NB4 (cell line): Measurements from ENCODE around the gene BICDL1.

ENCODE experiments used
- MYC ChIP-seq: IDR thresholded peaks from 2 replicates; pipeline ENCODE4 v1.6.1; 2011; ENCODE audit warnings: low read depth, low read length
- POLR2A ChIP-seq: IDR thresholded peaks from 2 replicates; pipeline ENCODE4 v1.6.1; 2011; ENCODE audit warnings: mild to moderate bottlenecking; ENCODE audit not compliant: insufficient read length; ENCODE audit errors: extremely low read depth
- TF ChIP-seq, protein P1 (sequence below): IDR thresholded peaks from one replicate; pipeline ENCODE4 v1.5.1; 2012; ENCODE audit warnings: low read depth, low read length
- TF ChIP-seq, protein P2 (sequence below): IDR thresholded peaks from 2 replicates; pipeline ENCODE4 v1.6.1; 2011; ENCODE audit warnings: low read depth, low read length

DNA sequence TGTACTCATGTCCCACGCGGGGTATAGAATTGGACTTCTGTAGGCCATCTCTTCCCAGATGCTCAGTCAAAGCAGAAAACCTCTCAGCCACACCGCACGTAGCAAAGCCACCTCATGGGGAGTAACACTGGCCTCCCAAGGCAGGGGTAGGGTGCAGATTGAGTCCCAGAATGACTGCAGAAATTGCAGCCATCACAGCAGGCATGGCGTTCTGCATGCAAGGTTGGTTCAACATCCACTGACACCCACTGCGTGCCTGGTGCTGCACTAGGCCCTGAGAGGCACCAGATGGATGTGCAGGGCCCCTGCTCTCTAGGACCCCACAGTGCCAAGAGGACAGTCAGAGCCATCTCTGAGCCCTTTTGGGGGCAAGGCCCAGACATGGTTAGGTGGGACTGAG lies 87.6 kb downstream of the BICDL1 start:
- TF ChIP-seq, protein P1, sequence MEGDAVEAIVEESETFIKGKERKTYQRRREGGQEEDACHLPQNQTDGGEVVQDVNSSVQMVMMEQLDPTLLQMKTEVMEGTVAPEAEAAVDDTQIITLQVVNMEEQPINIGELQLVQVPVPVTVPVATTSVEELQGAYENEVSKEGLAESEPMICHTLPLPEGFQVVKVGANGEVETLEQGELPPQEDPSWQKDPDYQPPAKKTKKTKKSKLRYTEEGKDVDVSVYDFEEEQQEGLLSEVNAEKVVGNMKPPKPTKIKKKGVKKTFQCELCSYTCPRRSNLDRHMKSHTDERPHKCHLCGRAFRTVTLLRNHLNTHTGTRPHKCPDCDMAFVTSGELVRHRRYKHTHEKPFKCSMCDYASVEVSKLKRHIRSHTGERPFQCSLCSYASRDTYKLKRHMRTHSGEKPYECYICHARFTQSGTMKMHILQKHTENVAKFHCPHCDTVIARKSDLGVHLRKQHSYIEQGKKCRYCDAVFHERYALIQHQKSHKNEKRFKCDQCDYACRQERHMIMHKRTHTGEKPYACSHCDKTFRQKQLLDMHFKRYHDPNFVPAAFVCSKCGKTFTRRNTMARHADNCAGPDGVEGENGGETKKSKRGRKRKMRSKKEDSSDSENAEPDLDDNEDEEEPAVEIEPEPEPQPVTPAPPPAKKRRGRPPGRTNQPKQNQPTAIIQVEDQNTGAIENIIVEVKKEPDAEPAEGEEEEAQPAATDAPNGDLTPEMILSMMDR: no peak
- TF ChIP-seq POLR2A: no peak
- TF ChIP-seq, protein P2, sequence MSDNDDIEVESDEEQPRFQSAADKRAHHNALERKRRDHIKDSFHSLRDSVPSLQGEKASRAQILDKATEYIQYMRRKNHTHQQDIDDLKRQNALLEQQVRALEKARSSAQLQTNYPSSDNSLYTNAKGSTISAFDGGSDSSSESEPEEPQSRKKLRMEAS: no peak
- TF ChIP-seq MYC: no peak
